GM12872 (cell line): Measurements from ENCODE around the gene ASPSCR1.

ENCODE experiments used
- CTCF ChIP-seq: IDR thresholded peaks from 3 replicates; pipeline ENCODE4 v1.5.1; 2011; ENCODE audit warnings: low read depth, mild to moderate bottlenecking, low read length, moderate library complexity; ENCODE audit not compliant: insufficient read depth

The ASPSCR1 gene

GRCh38 chr17:81967533-81968395, 9.7 kb upstream of the ASPSCR1 start:
- TF ChIP-seq CTCF = no peak

- TF ChIP-seq CTCF = no peak
Measured at GRCh38 chr17:81968396-81968745, 9.1 kb upstream of the ASPSCR1 start.

GRCh38 chr17:81968850-81969812, 8.3 kb upstream of the ASPSCR1 start:
- TF ChIP-seq CTCF = no peak

- TF ChIP-seq CTCF = no peak
Measured at GRCh38 chr17:81973432-81973831, 4.0 kb upstream of the ASPSCR1 start.

- no peak for TF ChIP-seq CTCF
Measured at GRCh38 chr17:81976332-81977210, 858 bp upstream of the ASPSCR1 start.

GRCh38 chr17:81978524-81979298, 1.3 kb downstream of the ASPSCR1 start:
- TF ChIP-seq CTCF = no peak
